DOHH2 (cell line): ENCODE results near the gene SARNP.

ENCODE experiments used
- H3F3A ChIP-seq: fragments of 200-600 bp; sonication (generic), shearing (Covaris generic); 2 replicates; pipeline ENCODE4 v1.6.0; 2016; ENCODE audit warnings: antibody characterized with exemption, mild to moderate bottlenecking; ENCODE audit not compliant: control insufficient read depth, insufficient read depth
- H3K27ac ChIP-seq: fragments of 200-600 bp; sonication (generic); 2 replicates; pipeline ENCODE4 v1.5.1; 2014; ENCODE audit warnings: low read depth, mild to moderate bottlenecking, low read length, moderate library complexity
- H3K27me3 ChIP-seq: fragments of 200-600 bp; sonication (generic); 2 replicates; pipeline ENCODE4 v1.6.1; 2014; ENCODE audit warnings: mild to moderate bottlenecking, low read length, mixed read lengths; ENCODE audit not compliant: control insufficient read depth
- H3K36me3 ChIP-seq: fragments of 200-600 bp; sonication (generic); 2 replicates; pipeline ENCODE4 v1.6.1; 2014; ENCODE audit warnings: mild to moderate bottlenecking, low read length, moderate library complexity, mixed read lengths; ENCODE audit not compliant: control insufficient read depth
- H3K4me1 ChIP-seq: fragments of 200-600 bp; sonication (generic); 2 replicates; pipeline ENCODE4 v1.6.1; 2014; ENCODE audit warnings: mild to moderate bottlenecking, low read length, mixed read lengths; ENCODE audit not compliant: control insufficient read depth
- H3K4me2 ChIP-seq: fragments of 200-600 bp; sonication (generic); 2 replicates; pipeline ENCODE4 v1.6.0; 2014; ENCODE audit warnings: mild to moderate bottlenecking, low read length, moderate library complexity
- H3K4me3 ChIP-seq: fragments of 200-600 bp; sonication (generic); 2 replicates; pipeline ENCODE4 v1.5.1; 2014; ENCODE audit warnings: mild to moderate bottlenecking, low read length, mixed read lengths
- H3K79me2 ChIP-seq: fragments of 200-600 bp; sonication (generic); 2 replicates; pipeline ENCODE4 v1.6.1; 2014; ENCODE audit warnings: mild to moderate bottlenecking, low read length, mixed read lengths; ENCODE audit not compliant: control insufficient read depth
- H3K9me2 ChIP-seq: fragments of 200-600 bp; sonication (generic); replicated peaks from 2 replicates; pipeline ENCODE4 v1.6.1; 2014; ENCODE audit warnings: mild to moderate bottlenecking, low read length, mixed read lengths; ENCODE audit not compliant: control insufficient read depth
- H3K9me3 ChIP-seq: fragments of 200-600 bp; sonication (generic); 2 replicates; pipeline ENCODE4 v1.6.1; 2014; ENCODE audit warnings: antibody characterized with exemption, low read length, mixed read lengths; ENCODE audit not compliant: control insufficient read depth, insufficient read depth
- H4K20me1 ChIP-seq: fragments of 200-600 bp; sonication (generic); 2 replicates; pipeline ENCODE4 v1.6.0; 2014; ENCODE audit warnings: low read depth, mild to moderate bottlenecking, antibody characterized with exemption, low read length, moderate library complexity; ENCODE audit not compliant: control insufficient read depth, insufficient read depth
- EZH2phosphoT487 ChIP-seq: fragments of 200-600 bp; sonication (generic); IDR thresholded peaks from 2 replicates; pipeline ENCODE4 v1.6.1; 2017; ENCODE audit warnings: borderline replicate concordance, mild to moderate bottlenecking, antibody characterized with exemption, low read length, moderate library complexity, mixed read lengths
- TF ChIP-seq, protein P1 (sequence below): fragments of 200-600 bp; sonication (generic); IDR thresholded peaks from one replicate; pipeline ENCODE4 v1.5.1; 2014; ENCODE audit warnings: antibody characterized with exemption, mild to moderate bottlenecking, low read depth, low read length; ENCODE audit not compliant: poor library complexity, severe bottlenecking

SARNP gene

DNA sequence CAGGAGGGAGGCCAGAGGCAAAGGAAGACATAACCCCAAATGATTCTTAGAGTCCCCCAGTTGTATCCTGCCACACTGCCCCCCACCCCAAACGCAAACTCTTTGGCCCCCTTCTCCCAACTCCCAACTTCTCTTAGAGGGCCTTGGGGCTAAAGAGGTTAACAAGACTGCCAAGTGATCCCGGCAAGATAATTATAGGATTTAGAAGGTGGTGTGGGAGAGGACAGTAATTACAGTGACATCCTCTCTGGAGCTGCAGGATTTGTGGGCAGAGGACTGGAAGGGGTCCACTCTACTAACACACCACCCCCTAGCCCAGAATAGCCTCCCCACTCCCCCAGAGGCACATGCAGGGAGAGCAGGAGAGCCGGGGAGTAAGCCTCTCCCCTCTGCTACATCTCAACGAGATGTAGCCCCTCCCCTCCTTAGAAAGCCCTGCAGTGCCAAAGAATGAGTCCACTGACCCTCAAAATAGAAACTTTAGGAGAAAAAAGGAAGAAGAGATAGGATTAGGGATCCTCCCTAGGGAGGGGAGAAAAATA is 79.9 kb downstream of the SARNP start:
- Histone ChIP-seq H3F3A (peaks cover 4% of the 10 kb centered on the region), H3K4me3 (peak overlapping the region; percentile 90), H3K27me3 (peaks cover 4% of the 10 kb centered on the region; the same call in 1 of the 2 replicates), H3K4me2 (peak overlapping the region; percentile 99), H4K20me1 (no peaks in the 10 kb centered on the region), H3K9me2 (no peaks in the 10 kb centered on the region), H3K27ac (peak overlapping the region; percentile 74), H3K79me2 (no peaks in the 10 kb centered on the region), H3K9me3 (no peaks in the 10 kb centered on the region), H3K4me1 (peaks cover 29% of the 10 kb centered on the region), H3K36me3 (no peaks in the 10 kb centered on the region)
- TF ChIP-seq EZH2phosphoT487: no peak
- TF ChIP-seq, protein P1, sequence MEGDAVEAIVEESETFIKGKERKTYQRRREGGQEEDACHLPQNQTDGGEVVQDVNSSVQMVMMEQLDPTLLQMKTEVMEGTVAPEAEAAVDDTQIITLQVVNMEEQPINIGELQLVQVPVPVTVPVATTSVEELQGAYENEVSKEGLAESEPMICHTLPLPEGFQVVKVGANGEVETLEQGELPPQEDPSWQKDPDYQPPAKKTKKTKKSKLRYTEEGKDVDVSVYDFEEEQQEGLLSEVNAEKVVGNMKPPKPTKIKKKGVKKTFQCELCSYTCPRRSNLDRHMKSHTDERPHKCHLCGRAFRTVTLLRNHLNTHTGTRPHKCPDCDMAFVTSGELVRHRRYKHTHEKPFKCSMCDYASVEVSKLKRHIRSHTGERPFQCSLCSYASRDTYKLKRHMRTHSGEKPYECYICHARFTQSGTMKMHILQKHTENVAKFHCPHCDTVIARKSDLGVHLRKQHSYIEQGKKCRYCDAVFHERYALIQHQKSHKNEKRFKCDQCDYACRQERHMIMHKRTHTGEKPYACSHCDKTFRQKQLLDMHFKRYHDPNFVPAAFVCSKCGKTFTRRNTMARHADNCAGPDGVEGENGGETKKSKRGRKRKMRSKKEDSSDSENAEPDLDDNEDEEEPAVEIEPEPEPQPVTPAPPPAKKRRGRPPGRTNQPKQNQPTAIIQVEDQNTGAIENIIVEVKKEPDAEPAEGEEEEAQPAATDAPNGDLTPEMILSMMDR: peak; percentile 40

GRCh38 chr12:55736780-55737580 is 80.5 kb downstream of the SARNP start:
- H3F3A ChIP-seq: peaks cover 4% of the 10 kb centered on the region
- no peaks in the 10 kb centered on the region for H3K36me3 ChIP-seq
- H3K9me3 ChIP-seq: no peaks in the 10 kb centered on the region
- no peak overlapping the region for H3K27ac ChIP-seq
- H3K9me2 ChIP-seq: no peaks in the 10 kb centered on the region
- H4K20me1 ChIP-seq: no peaks in the 10 kb centered on the region
- H3K27me3 ChIP-seq: peaks cover 2% of the 10 kb centered on the region; the same call in 1 of the 2 replicates
- peaks cover 23% of the 10 kb centered on the region for H3K4me1 ChIP-seq
- no peak for TF ChIP-seq EZH2phosphoT487
- TF ChIP-seq, protein P1: peak; percentile 85
- peak overlapping the region; percentile 90; the same call in 1 of the 2 replicates for H3K4me3 ChIP-seq
- no peaks in the 10 kb centered on the region for H3K79me2 ChIP-seq
- H3K4me2 ChIP-seq: peak overlapping the region; percentile 99

DNA sequence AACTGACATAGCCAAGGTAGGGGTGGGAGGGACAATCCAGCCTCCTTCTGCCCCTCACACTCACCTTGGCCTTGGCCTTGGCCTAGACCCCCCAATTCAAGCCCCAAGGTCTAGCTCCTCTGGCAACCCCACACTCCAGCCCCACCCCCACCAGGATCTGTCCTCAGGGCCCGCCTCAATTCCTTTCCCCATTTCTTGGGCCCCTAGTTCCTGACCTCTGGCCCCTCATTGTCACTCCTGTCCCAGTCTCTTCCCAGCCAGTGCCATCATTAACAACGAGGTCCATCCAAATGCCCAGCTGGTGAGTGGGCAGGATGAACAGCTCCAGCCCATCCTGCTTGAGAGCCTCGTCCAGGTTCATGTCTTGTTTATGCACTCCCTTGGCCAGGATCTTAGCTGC is 81.4 kb downstream of the SARNP start:
- no peak for TF ChIP-seq EZH2phosphoT487
- TF ChIP-seq, protein P1: no peak
- no peaks in the 10 kb centered on the region for H3K9me3 ChIP-seq
- H3K36me3 ChIP-seq: no peaks in the 10 kb centered on the region
- no peak overlapping the region for H3K27ac ChIP-seq
- H3K79me2 ChIP-seq: no peaks in the 10 kb centered on the region
- H3K4me3 ChIP-seq: no peak overlapping the region
- no peaks in the 10 kb centered on the region for H4K20me1 ChIP-seq
- H3K4me2 ChIP-seq: no peak overlapping the region
- H3K9me2 ChIP-seq: no peaks in the 10 kb centered on the region
- H3K27me3 ChIP-seq: no peaks in the 10 kb centered on the region
- H3F3A ChIP-seq: peaks cover 4% of the 10 kb centered on the region
- H3K4me1 ChIP-seq: peaks cover 20% of the 10 kb centered on the region
